ENCODE measurements around the gene JTB. TPM values are rescaled to one million over a fixed set of nuclear protein-coding genes. Genes with fewer than 3 reads are reported as not detected.

JTB gene
- total RNA-seq, 4 donors from 2014 or later = 88.8 to 303 (median 280) TPM

DNA sequence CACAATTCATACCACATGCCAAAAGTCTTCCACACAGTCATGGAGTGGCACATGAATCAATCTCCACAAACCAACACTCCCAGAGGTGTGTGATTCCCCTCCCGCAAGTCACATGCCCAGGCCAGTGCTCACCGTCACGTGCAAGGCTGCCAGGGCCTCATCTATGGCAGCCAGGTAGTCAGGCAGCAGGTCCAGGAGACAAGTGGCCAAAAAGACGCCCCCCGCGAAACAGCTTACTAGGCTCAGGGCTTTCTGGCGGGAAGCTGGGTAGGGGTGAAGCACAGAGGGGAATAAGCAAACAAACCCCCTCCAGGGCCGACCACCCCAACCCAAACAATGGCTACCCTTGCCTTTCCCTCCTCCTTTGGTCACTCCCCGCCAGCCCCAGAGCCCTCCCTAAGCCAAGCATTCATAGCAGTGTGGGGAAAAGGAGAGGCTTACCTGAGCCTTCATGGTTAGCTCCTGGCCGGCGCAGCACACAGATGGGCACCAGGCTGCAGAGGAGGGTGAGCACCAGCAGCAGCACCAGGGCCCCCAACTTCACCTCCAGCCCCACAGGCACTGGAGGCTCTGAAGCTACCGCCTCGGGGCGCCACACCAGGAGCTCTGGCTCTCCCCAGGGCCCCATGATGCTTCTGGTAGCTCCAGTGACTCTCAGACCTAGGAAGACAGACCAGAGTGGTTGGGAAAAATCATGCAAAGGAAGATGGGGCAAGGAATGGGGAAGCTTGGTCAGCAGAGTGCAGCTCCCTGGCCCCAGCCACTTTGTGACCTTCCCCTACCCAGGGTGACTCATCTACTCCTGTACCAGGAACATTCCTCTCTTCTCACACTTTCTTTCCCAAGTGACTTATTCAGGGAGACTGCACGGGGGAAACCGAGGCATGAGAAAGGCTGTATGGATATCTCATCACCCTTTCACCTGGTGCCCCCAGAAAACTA lies 15.1 kb downstream of the JTB start:
- TF ChIP-seq POLR2AphosphoS5 (IDR thresholded peaks at IDR 0.05) (no peak), EP300 (IDR thresholded peaks at IDR 0.05; ENCODE audit: low read depth) (no peak), POLR2A (IDR thresholded peaks at IDR 0.05) (no peak)
- TF ChIP-seq, protein P1, sequence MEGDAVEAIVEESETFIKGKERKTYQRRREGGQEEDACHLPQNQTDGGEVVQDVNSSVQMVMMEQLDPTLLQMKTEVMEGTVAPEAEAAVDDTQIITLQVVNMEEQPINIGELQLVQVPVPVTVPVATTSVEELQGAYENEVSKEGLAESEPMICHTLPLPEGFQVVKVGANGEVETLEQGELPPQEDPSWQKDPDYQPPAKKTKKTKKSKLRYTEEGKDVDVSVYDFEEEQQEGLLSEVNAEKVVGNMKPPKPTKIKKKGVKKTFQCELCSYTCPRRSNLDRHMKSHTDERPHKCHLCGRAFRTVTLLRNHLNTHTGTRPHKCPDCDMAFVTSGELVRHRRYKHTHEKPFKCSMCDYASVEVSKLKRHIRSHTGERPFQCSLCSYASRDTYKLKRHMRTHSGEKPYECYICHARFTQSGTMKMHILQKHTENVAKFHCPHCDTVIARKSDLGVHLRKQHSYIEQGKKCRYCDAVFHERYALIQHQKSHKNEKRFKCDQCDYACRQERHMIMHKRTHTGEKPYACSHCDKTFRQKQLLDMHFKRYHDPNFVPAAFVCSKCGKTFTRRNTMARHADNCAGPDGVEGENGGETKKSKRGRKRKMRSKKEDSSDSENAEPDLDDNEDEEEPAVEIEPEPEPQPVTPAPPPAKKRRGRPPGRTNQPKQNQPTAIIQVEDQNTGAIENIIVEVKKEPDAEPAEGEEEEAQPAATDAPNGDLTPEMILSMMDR (IDR thresholded peaks at IDR 0.05) = no peak
- in situ Hi-C loops (cut with MboI; ENCODE audit: low pct_ligation_motif_present in 1 of 4, low pct_unique_long_range_greater_than_20kb in 1 of 4, low sequenced_read_pairs in 3 of 4) (loop anchor here in 1 of 4 donors (25.0 kb wide), 1 partner anchor 300 kb away; the partner anchor contains the start of genes ILF2 and SNAPIN), intact Hi-C loops (cut with DNase I; ENCODE audit: low total_unique reads) (no loop called here)
- H3K27me3 ChIP-seq = no peaks in the 10 kb centered on the region
- H3K4me3 ChIP-seq = peak overlapping the region; percentile 58 to 87 (median 70)
- no peaks in the 10 kb centered on the region for H3K36me3 ChIP-seq
- H3K27ac ChIP-seq = peak overlapping the region; percentile 89 to 99 (median 96)
- peak; percentile 47 for DNase-seq
- 5 to 40% methylated on average over 2 to 16 of the region's 16 CpGs for WGBS, 2 donors (ENCODE audit: low coverage in 1 of 2)
- H3K9me3 ChIP-seq = no peaks in the 10 kb centered on the region
- peaks cover 26 to 54% (median 42%) of the 10 kb centered on the region in 4 donors for H3K4me1 ChIP-seq

DNA sequence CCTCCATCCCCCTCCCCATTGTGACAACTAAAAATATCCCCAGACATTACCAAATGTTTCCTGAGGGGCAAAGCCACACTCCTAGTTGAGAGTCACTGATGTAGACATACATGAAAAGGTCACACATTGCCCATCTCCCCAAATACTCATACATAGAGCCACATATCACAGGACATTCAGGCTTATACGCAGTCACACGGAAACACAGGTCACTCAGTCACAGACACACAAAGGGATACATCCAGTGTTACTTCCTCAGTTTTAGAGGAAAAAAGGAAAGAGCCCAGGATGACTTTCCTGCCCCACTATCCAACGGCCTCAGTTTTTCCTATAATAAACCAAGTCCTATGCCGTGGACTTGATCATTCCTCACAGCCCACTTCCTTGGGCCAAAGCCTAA lies 16.1 kb downstream of the JTB start:
- H3K27ac ChIP-seq = peak overlapping the region; percentile 89 to 99 (median 96)
- no peaks in the 10 kb centered on the region for H3K9me3 ChIP-seq
- in situ Hi-C loops (cut with MboI; ENCODE audit: low pct_ligation_motif_present in 1 of 4, low pct_unique_long_range_greater_than_20kb in 1 of 4, low sequenced_read_pairs in 3 of 4) = loop anchor here in 1 of 4 donors (25.0 kb wide), 1 partner anchor 299 kb away; the partner anchor contains the start of genes ILF2 and SNAPIN
- no peak for DNase-seq
- peaks cover 33 to 58% (median 46%) of the 10 kb centered on the region in 4 donors for H3K4me1 ChIP-seq
- no peak for TF ChIP-seq EP300 (IDR thresholded peaks at IDR 0.05; ENCODE audit: low read depth)
- no peak for TF ChIP-seq POLR2A (IDR thresholded peaks at IDR 0.05)
- TF ChIP-seq, protein P1 (IDR thresholded peaks at IDR 0.05) = no peak
- TF ChIP-seq POLR2AphosphoS5 (IDR thresholded peaks at IDR 0.05) = no peak
- H3K27me3 ChIP-seq = no peaks in the 10 kb centered on the region
- H3K36me3 ChIP-seq = no peaks in the 10 kb centered on the region
- peak overlapping the region in 1 of 4 donors; percentile 63 for H3K4me3 ChIP-seq
- 75% methylated on average over 4 of the region's 4 CpGs for WGBS, 2 donors (ENCODE audit: low coverage in 1 of 2)
- intact Hi-C loops (cut with DNase I; ENCODE audit: low total_unique reads) = no loop called here

DNA sequence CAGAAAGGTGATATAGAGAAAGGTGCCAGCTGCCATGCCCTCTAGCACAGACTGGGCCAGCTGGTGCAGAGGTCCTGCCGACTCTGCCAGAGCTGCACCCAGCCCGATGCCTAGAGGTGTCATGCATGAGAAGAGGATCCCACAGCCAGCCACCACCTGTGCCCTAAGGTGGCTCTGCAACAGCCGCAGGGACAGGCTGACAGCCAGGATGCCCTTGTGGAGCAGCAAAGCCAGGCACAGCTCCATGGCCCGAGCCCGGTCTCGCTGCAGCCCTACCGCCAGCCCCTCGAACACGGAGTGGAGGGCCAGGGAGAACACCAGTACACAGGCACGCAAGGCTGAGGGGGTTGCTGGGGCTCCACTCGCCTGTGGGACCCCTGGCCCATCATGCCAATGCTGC lies 17.3 kb downstream of the JTB start:
- WGBS, 2 donors (ENCODE audit: low coverage in 1 of 2) = 93 to 100% methylated on average over 2 to 11 of the region's 11 CpGs
- H3K27ac ChIP-seq = peak overlapping the region in 1 of 4 donors; percentile 97

DNA sequence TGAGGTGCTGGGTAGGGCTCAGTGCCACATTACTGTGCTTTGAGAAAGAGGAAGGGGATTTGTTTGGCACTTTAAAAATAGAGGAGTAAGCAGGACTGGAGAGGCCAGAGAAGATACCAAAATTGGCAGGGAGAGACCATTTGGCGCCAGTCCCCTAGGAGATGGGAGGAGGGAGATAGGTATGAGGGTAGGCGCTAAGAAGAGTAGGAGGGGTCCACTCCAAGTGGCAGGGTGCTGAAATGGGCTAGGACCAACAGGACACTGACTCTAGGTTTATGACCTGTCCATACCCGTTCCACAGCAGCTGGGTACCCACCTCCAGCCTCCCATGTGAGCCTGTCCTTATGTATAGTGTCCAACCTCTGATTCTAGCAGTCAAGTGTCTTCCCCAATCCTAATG lies 18.0 kb downstream of the JTB start:
- Histone ChIP-seq H3K27ac (peak overlapping the region; percentile 94 to 98 (median 96)), H3K9me3 (no peaks in the 10 kb centered on the region), H3K36me3 (no peaks in the 10 kb centered on the region), H3K27me3 (no peaks in the 10 kb centered on the region), H3K4me3 (no peak overlapping the region), H3K4me1 (peaks cover 27 to 53% (median 45%) of the 10 kb centered on the region in 4 donors)
- intact Hi-C loops (cut with DNase I; ENCODE audit: low total_unique reads) (no loop called here), in situ Hi-C loops (cut with MboI; ENCODE audit: low pct_ligation_motif_present in 1 of 4, low pct_unique_long_range_greater_than_20kb in 1 of 4, low sequenced_read_pairs in 3 of 4) (loop anchor here in 1 of 4 donors (25.0 kb wide), 1 partner anchor 297 kb away; the partner anchor contains the start of genes ILF2 and SNAPIN)
- 85% methylated on average over 2 to 3 of the region's 3 CpGs for WGBS, 2 donors (ENCODE audit: low coverage in 1 of 2)
- TF ChIP-seq EP300 (IDR thresholded peaks at IDR 0.05; ENCODE audit: low read depth) (no peak), POLR2A (IDR thresholded peaks at IDR 0.05) (no peak), POLR2AphosphoS5 (IDR thresholded peaks at IDR 0.05) (no peak)
- TF ChIP-seq, protein P1 (IDR thresholded peaks at IDR 0.05) = no peak
- no peak for DNase-seq

More for the DNA sequence above, 17.3 kb downstream of the JTB start:
- Histone ChIP-seq H3K36me3 (no peaks in the 10 kb centered on the region), H3K4me3 (no peak overlapping the region), H3K27me3 (no peaks in the 10 kb centered on the region), H3K9me3 (no peaks in the 10 kb centered on the region), H3K4me1 (peaks cover 28 to 57% (median 46%) of the 10 kb centered on the region in 4 donors)
- intact Hi-C loops (cut with DNase I; ENCODE audit: low total_unique reads) (no loop called here), in situ Hi-C loops (cut with MboI; ENCODE audit: low pct_ligation_motif_present in 1 of 4, low pct_unique_long_range_greater_than_20kb in 1 of 4, low sequenced_read_pairs in 3 of 4) (loop anchor here in 1 of 4 donors (25.0 kb wide), 1 partner anchor 298 kb away; the partner anchor contains the start of genes ILF2 and SNAPIN)
- TF ChIP-seq EP300 (IDR thresholded peaks at IDR 0.05; ENCODE audit: low read depth) = no peak
- TF ChIP-seq, protein P1 (IDR thresholded peaks at IDR 0.05) = no peak
- DNase-seq = no peak

Measured in transverse colon (tissue), 4 donors.